Esophagus muscularis mucosa (tissue), 3 donors: ENCODE measurements around the gene PMF1.

ENCODE experiments used
- EP300 ChIP-seq: sonication (generic); formaldehyde crosslinking; IDR thresholded peaks from one replicate; pipeline ENCODE4 v1.6.1; 2017; ENCODE audit warnings: antibody characterized with exemption
- TF ChIP-seq, protein P1 (sequence below), 3 experiments: fragments of 200-600 bp in 2 of 3; fragments of 450-650 bp in 1 of 3; sonication (generic) in 2 of 3; IDR thresholded peaks; one replicate each; pipeline ENCODE4 v1.5.1; 2017 to 2019; ENCODE audit warnings: antibody characterized with exemption in 3 of 3, mild to moderate bottlenecking in 2 of 3, moderate library complexity in 1 of 3

DNA sequence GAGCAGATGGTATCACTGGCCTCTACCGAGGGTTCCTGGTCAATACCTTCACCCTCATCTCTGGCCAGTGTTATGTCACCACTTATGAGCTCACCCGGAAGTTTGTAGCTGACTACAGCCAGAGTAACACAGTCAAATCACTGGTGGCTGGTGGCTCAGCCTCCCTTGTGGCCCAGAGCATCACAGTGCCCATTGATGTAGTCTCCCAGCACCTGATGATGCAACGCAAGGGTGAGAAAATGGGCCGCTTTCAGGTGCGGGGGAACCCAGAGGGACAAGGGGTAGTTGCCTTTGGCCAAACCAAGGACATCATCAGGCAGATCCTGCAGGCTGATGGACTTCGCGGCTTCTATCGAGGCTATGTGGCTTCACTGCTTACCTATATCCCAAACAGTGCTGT is 12.8 kb upstream of the PMF1 start:
- TF ChIP-seq, protein P1, sequence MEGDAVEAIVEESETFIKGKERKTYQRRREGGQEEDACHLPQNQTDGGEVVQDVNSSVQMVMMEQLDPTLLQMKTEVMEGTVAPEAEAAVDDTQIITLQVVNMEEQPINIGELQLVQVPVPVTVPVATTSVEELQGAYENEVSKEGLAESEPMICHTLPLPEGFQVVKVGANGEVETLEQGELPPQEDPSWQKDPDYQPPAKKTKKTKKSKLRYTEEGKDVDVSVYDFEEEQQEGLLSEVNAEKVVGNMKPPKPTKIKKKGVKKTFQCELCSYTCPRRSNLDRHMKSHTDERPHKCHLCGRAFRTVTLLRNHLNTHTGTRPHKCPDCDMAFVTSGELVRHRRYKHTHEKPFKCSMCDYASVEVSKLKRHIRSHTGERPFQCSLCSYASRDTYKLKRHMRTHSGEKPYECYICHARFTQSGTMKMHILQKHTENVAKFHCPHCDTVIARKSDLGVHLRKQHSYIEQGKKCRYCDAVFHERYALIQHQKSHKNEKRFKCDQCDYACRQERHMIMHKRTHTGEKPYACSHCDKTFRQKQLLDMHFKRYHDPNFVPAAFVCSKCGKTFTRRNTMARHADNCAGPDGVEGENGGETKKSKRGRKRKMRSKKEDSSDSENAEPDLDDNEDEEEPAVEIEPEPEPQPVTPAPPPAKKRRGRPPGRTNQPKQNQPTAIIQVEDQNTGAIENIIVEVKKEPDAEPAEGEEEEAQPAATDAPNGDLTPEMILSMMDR (IDR thresholded peaks at IDR 0.05), result no peak
- TF ChIP-seq EP300, result no peak
